GM23338 (cell line): ENCODE measurements around the gene CCDC188. TPM values are rescaled to one million over a fixed set of nuclear protein-coding genes. Genes with fewer than 3 reads are reported as not detected.

ENCODE experiments used
- ATAC-seq: fragments of 200-7000 bp; cut with Tn5 transposase; 3 replicates; pipeline ENCODE4 v1.9.1; 2020
- DNase-seq: peaks from one replicate; pipeline ENCODE4 v3.0.0-alpha.2; 2015; ENCODE audit warnings: low spot score
- H2AFZ ChIP-seq: fragments of 200-600 bp; sonication (generic); 2 replicates; pipeline ENCODE4 v1.8.0; 2016; ENCODE audit warnings: antibody characterized with exemption, mild to moderate bottlenecking, moderate library complexity
- H3F3A ChIP-seq: fragments of 200-600 bp; sonication (generic); replicated peaks from 2 replicates; pipeline ENCODE4 v1.8.0; 2017; ENCODE audit warnings: antibody characterized with exemption, mixed run types, low read depth
- H3K27ac ChIP-seq: fragments of 200-600 bp; sonication (generic); 2 replicates; pipeline ENCODE4 v1.6.1; 2016; ENCODE audit warnings: low read depth
- H3K27me3 ChIP-seq: fragments of 200-600 bp; sonication (generic); 2 replicates; pipeline ENCODE4 v1.8.0; 2016; ENCODE audit warnings: mild to moderate bottlenecking, mixed run types, moderate library complexity; ENCODE audit not compliant: insufficient read depth
- H3K36me3 ChIP-seq: fragments of 200-600 bp; sonication (generic); 2 replicates; pipeline ENCODE4 v1.8.0; 2016; ENCODE audit warnings: mild to moderate bottlenecking; ENCODE audit not compliant: insufficient read depth
- H3K4me1 ChIP-seq: fragments of 200-600 bp; sonication (generic); 2 replicates; pipeline ENCODE4 v1.8.0; 2016; ENCODE audit warnings: mild to moderate bottlenecking, moderate library complexity; ENCODE audit not compliant: insufficient read depth
- H3K4me2 ChIP-seq: fragments of 200-600 bp; sonication (generic); 2 replicates; pipeline ENCODE4 v1.7.1; 2017; ENCODE audit warnings: mixed run types
- H3K4me3 ChIP-seq: fragments of 200-600 bp; sonication (generic); 2 replicates; pipeline ENCODE4 v1.6.1; 2016; ENCODE audit warnings: mixed run types
- H3K79me2 ChIP-seq: fragments of 200-600 bp; sonication (generic); replicated peaks from 2 replicates; pipeline ENCODE4 v1.8.0; 2017; ENCODE audit warnings: mild to moderate bottlenecking; ENCODE audit not compliant: insufficient read depth
- H3K9me2 ChIP-seq: fragments of 200-600 bp; sonication (generic); 2 replicates; pipeline ENCODE4 v1.8.0; 2017; ENCODE audit not compliant: insufficient read depth
- H4K20me1 ChIP-seq: fragments of 200-600 bp; sonication (generic); replicated peaks from 2 replicates; pipeline ENCODE4 v1.8.0; 2017; ENCODE audit warnings: mild to moderate bottlenecking; ENCODE audit not compliant: insufficient read depth
- H3K27ac Mint-ChIP-seq: 2 replicates; pipeline ENCODE4 v1.8.0; 2020; ENCODE audit warnings: inconsistent platforms, mild to moderate bottlenecking, moderate library complexity, mixed read lengths
- H3K27me3 Mint-ChIP-seq: 3 replicates; pipeline ENCODE4 v1.8.0; 2022; ENCODE audit warnings: low read depth, mild to moderate bottlenecking, moderate library complexity, mixed read lengths, inconsistent platforms; ENCODE audit not compliant: insufficient read depth, poor library complexity
- H3K36me3 Mint-ChIP-seq: 3 replicates; pipeline ENCODE4 v1.8.0; 2021; ENCODE audit warnings: low read depth, mild to moderate bottlenecking, inconsistent platforms, moderate library complexity, mixed read lengths
- H3K4me1 Mint-ChIP-seq: 3 replicates; pipeline ENCODE4 v1.8.0; 2020; ENCODE audit warnings: mild to moderate bottlenecking, inconsistent platforms, mixed read lengths
- H3K4me3 Mint-ChIP-seq: 3 replicates; pipeline ENCODE4 v1.8.0; 2021; ENCODE audit warnings: moderate library complexity, mild to moderate bottlenecking, inconsistent platforms, mixed read lengths
- H3K9me3 Mint-ChIP-seq: 3 replicates; pipeline ENCODE4 v1.8.0; 2020; ENCODE audit warnings: moderate library complexity, mild to moderate bottlenecking, inconsistent platforms, mixed read lengths
- CREB1 ChIP-seq: fragments of 250-450 bp; sonication (Bioruptor Pico); IDR thresholded peaks from 2 replicates; pipeline ENCODE4 v1.5.0; 2020; ENCODE audit warnings: low read depth, mild to moderate bottlenecking, moderate library complexity
- ETS1 ChIP-seq: IDR thresholded peaks from 2 replicates; pipeline ENCODE4 v1.6.1; 2016; ENCODE audit warnings: antibody characterized with exemption
- EZH2 ChIP-seq: fragments of 200-600 bp; sonication (generic); IDR thresholded peaks from one replicate; pipeline ENCODE4 v1.8.0; 2017; ENCODE audit warnings: antibody characterized with exemption, mild to moderate bottlenecking, low read depth; ENCODE audit not compliant: unreplicated experiment
- EZH2phosphoT487 ChIP-seq: fragments of 200-600 bp; sonication (generic); IDR thresholded peaks from one replicate; pipeline ENCODE4 v1.8.1; 2018; ENCODE audit warnings: antibody characterized with exemption; ENCODE audit not compliant: unreplicated experiment
- NANOG ChIP-seq: IDR thresholded peaks from 2 replicates; pipeline ENCODE4 v1.6.1; 2016; ENCODE audit warnings: antibody characterized with exemption, borderline replicate concordance
- POLR2AphosphoS5 ChIP-seq: IDR thresholded peaks from 2 replicates; pipeline ENCODE4 v1.6.1; 2016; ENCODE audit warnings: antibody characterized with exemption, low read depth
- REST ChIP-seq: IDR thresholded peaks from one replicate; pipeline ENCODE4 v1.6.1; 2018; ENCODE audit warnings: antibody characterized with exemption; ENCODE audit not compliant: unreplicated experiment
- ZNF114 ChIP-seq: fragments of 250-450 bp; sonication (Bioruptor Pico); IDR thresholded peaks from 2 replicates; pipeline ENCODE4 v1.5.0; 2020; ENCODE audit warnings: mild to moderate bottlenecking, moderate library complexity
- ZNF331 ChIP-seq: fragments of 250-450 bp; sonication (Bioruptor Pico); IDR thresholded peaks from 2 replicates; pipeline ENCODE4 v1.5.0; 2020; ENCODE audit warnings: low read depth, mild to moderate bottlenecking, moderate library complexity
- polyA plus RNA-seq: library from polyadenylated mRNA; unstranded; fragments of >200 nt; fragmentation: Nextera tagmentation; extraction: Ambion mirVana; gene quantifications from 2 replicates; pipeline ENCODE4 v1.2.1, GENCODE V29; 2016
- total RNA-seq: library from RNA; depleted of rRNA; stranded (reverse); fragments of >200 nt; shearing (Covaris generic); gene quantifications from 2 replicates; pipeline ENCODE4 v1.2.3, GENCODE V29; 2014

Gene CCDC188
- total and polyA plus RNA-seq, 2 experiments from 2014 or later: not detected

GRCh38 chr22:20188567-20188877 lies 37.7 kb upstream of the CCDC188 start:
- Histone ChIP-seq H3K27me3 (no peaks in the 10 kb centered on the region), H3K4me3 (no peak overlapping the region), H3K27ac (no peak overlapping the region), H3K4me1 (no peaks in the 10 kb centered on the region), H3K9me2 (no peaks in the 10 kb centered on the region), H3K79me2 (no peaks in the 10 kb centered on the region), H4K20me1 (no peaks in the 10 kb centered on the region), H3K36me3 (no peaks in the 10 kb centered on the region), H2AFZ (no peak overlapping the region), H3K4me2 (no peak overlapping the region), H3F3A (no peaks in the 10 kb centered on the region)
- ATAC-seq (no peak), DNase-seq (no peak)
- peaks cover 4% of the 10 kb centered on the region for H3K27me3 Mint-ChIP-seq
- peaks cover 5% of the 10 kb centered on the region; the same call in 2 of the 3 replicates for H3K4me1 Mint-ChIP-seq
- TF ChIP-seq ETS1 (no peak), NANOG (no peak), ZNF114 (CRISPR knock-in tag) (no peak), POLR2AphosphoS5 (no peak), CREB1 (no peak), ZNF331 (CRISPR knock-in tag) (no peak)
- H3K36me3 Mint-ChIP-seq: no peaks in the 10 kb centered on the region
- no peak overlapping the region for H3K4me3 Mint-ChIP-seq
- no peak overlapping the region for H3K27ac Mint-ChIP-seq
- no peaks in the 10 kb centered on the region; the same call in 2 of the 3 replicates for H3K9me3 Mint-ChIP-seq

- H3K4me2 ChIP-seq: no peak overlapping the region
- ATAC-seq (no peak), DNase-seq (no peak)
- no peaks in the 10 kb centered on the region for H3K9me2 ChIP-seq
- H3K4me1 ChIP-seq: no peaks in the 10 kb centered on the region
- H3K27me3 ChIP-seq: no peaks in the 10 kb centered on the region
- no peak overlapping the region for H3K4me3 ChIP-seq
- H3K27me3 Mint-ChIP-seq: peaks cover 8% of the 10 kb centered on the region
- H3K36me3 Mint-ChIP-seq: no peaks in the 10 kb centered on the region
- no peak overlapping the region for H3K27ac Mint-ChIP-seq
- no peaks in the 10 kb centered on the region; the same call in 2 of the 3 replicates for H3K9me3 Mint-ChIP-seq
- H4K20me1 ChIP-seq: no peaks in the 10 kb centered on the region
- no peak overlapping the region for H3K4me3 Mint-ChIP-seq
- H3K36me3 ChIP-seq: no peaks in the 10 kb centered on the region
- no peaks in the 10 kb centered on the region for H3K79me2 ChIP-seq
- H3K4me1 Mint-ChIP-seq: peaks cover 5% of the 10 kb centered on the region; the same call in 2 of the 3 replicates
- H3K27ac ChIP-seq: no peak overlapping the region
- H2AFZ ChIP-seq: no peak overlapping the region
- H3F3A ChIP-seq: no peaks in the 10 kb centered on the region
- TF ChIP-seq ETS1: no peak
- no peak for TF ChIP-seq EZH2
- TF ChIP-seq EZH2phosphoT487: no peak
- TF ChIP-seq REST: no peak
- no peak for TF ChIP-seq ZNF114 (CRISPR knock-in tag)
- no peak for TF ChIP-seq CREB1
These were observed 37.1 kb upstream of the CCDC188 start for GRCh38 chr22:20187777-20188566.
